Subcutaneous abdominal adipose tissue (tissue), 5 donors: ENCODE data around the gene HYOU1.

Source experiments
- H3K27ac ChIP-seq: one replicate; pipeline ENCODE4 v1.7.0; 2013; ENCODE audit warnings: low read depth, mild to moderate bottlenecking, inconsistent platforms, low read length, moderate library complexity
- H3K27me3 ChIP-seq, 5 donors: one replicate each; pipeline ENCODE4 v1.7.0; 2013; ENCODE audit warnings: low read length in 5 of 5, inconsistent platforms in 1 of 5; ENCODE audit not compliant: control insufficient read depth in 5 of 5, insufficient read depth in 4 of 5
- H3K36me3 ChIP-seq, 5 donors: one replicate each; pipeline ENCODE4 v1.7.0; 2013; ENCODE audit warnings: low read length in 5 of 5; ENCODE audit not compliant: control insufficient read depth in 5 of 5, insufficient read depth in 5 of 5
- H3K4me1 ChIP-seq, 5 donors: one replicate each; pipeline ENCODE4 v1.7.0; 2013; ENCODE audit warnings: low read length in 5 of 5, mild to moderate bottlenecking in 3 of 5, moderate library complexity in 1 of 5; ENCODE audit not compliant: control insufficient read depth in 5 of 5, insufficient read depth in 5 of 5
- H3K4me3 ChIP-seq, 5 donors: one replicate each; pipeline ENCODE4 v1.7.0; 2013; ENCODE audit warnings: low read length in 5 of 5, low read depth in 1 of 5
- H3K9ac ChIP-seq, 5 donors: one replicate each; pipeline ENCODE4 v1.7.0; 2013; ENCODE audit warnings: low read length in 5 of 5, mild to moderate bottlenecking in 4 of 5, moderate library complexity in 3 of 5
- H3K9me3 ChIP-seq, 5 donors: one replicate each; pipeline ENCODE4 v1.7.0; 2013; ENCODE audit warnings: low read length in 5 of 5; ENCODE audit not compliant: control insufficient read depth in 5 of 5
- donor health status: healthy.
- donor health status: healthy.
- donor health status: healthy.
- donor health status: healthy.
- donor health status: healthy.

HYOU1 gene

DNA sequence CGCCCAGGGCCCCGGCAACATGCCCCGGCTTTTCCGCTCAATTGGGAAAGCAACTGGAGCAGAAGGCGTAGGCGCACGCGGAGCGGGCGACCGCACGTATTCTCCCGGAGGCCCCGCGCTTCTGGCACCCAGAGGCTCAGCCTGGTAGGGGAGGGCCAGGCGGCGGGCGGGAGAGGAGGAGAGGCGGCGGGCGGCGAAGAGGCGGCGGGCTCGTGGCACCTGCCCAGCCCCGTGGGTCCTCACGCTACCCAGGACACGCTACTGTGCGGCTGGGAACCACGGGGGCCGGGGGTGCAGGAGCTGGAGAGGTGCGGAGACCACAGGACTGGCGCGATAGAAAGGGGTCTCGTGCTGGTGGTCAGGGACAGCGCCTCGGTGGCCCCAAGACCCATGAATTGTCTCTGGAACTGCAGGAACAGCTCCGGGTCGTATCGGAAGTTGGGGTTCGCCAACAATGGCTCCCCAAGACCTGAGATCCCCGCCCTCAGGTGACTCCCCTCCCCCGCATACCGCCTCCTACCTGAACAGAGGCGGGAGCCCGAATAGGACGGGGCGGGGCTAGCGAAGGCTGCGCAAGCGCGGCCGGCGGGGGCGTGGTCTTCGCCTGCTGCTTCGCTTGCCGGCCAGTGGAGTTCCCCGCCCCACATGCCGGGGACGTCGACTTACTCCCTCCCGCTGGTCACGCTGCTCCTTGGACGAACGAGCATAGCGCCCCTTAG, 26.5 kb downstream of the HYOU1 start, which contains the start of gene SLC37A4:
SLC37A4 (minus strand) TSS at position 549 of the 719 bp plus-strand sequence.
- Histone ChIP-seq H3K36me3 (peaks cover 0 to 17% (median 13%) of the 10 kb centered on the region in 5 donors), H3K4me1 (peaks cover 0 to 40% (median 27%) of the 10 kb centered on the region in 5 donors), H3K9me3 (no peaks in the 10 kb centered on the region), H3K27me3 (no peaks in the 10 kb centered on the region), H3K9ac (peak within 1 kb of the TSS in 4 of 5 donors; percentile 43 to 90 (median 77)), H3K27ac (peak within 1 kb of the TSS; percentile 62), H3K4me3 (peak within 1 kb of the TSS; percentile 71 to 90 (median 82))

DNA sequence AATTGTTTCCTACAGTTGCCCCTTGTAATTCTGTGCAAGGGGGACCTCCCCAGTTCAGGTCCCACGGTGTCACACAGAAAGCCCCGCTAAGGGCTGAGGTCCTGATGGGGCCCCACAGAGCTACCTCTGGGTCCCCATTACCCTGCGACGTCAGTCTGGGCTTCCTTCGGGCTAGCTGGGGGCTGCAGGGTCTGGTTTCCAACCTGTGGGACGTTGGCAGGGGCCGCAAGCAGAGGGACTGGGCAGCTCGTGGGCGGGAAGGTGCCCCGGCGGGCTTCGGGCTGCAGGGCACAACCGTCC, 27.0 kb downstream of the HYOU1 start:
- Histone ChIP-seq H3K36me3 (peaks cover 0 to 22% (median 18%) of the 10 kb centered on the region in 5 donors), H3K9ac (peak overlapping the region in 4 of 5 donors; percentile 43 to 90 (median 77)), H3K9me3 (no peaks in the 10 kb centered on the region), H3K27ac (peak overlapping the region; percentile 62), H3K4me3 (peak overlapping the region; percentile 58 to 90 (median 82)), H3K27me3 (no peaks in the 10 kb centered on the region), H3K4me1 (peaks cover 0 to 45% (median 32%) of the 10 kb centered on the region in 5 donors)

DNA sequence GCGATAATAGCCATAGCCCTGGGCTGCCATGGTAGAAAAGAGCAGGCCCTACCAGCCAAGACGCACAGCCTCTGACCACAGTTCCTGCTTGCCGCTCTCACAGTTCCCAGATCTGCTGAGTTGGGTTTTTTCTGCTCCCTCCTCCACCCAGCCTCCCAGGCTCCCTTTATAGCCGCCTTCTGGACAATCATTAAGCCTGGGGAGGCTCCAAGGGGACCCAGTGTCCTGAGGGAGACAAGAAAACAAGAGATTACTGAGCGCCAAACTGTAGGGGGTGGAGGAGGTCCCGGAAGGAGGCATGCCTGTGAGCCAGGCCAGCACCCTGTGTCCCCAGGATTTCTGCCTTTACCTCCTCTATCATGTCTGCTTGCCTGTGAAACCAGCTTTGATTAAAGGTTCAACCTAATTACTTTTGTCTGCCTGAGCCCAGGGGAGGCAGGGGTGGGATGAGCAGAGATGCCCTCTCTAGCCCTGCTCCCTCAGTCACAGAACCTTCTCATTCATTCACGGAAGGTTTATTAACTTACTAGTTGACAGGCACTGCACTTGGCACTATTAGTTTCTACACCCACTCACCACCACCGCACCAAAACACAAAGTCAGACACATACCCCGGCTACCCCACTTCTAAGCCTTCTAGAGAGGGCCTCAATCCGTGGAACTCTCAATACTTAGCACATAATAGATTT, 27.5 kb downstream of the HYOU1 start:
- Histone ChIP-seq H3K9ac (peak overlapping the region in 4 of 5 donors; percentile 43 to 90 (median 77)), H3K27me3 (no peaks in the 10 kb centered on the region), H3K36me3 (peaks cover 0 to 27% (median 23%) of the 10 kb centered on the region in 5 donors), H3K9me3 (no peaks in the 10 kb centered on the region), H3K4me3 (peak overlapping the region; percentile 58 to 90 (median 82)), H3K4me1 (peaks cover 0 to 50% (median 37%) of the 10 kb centered on the region in 5 donors), H3K27ac (peak overlapping the region; percentile 62)

DNA sequence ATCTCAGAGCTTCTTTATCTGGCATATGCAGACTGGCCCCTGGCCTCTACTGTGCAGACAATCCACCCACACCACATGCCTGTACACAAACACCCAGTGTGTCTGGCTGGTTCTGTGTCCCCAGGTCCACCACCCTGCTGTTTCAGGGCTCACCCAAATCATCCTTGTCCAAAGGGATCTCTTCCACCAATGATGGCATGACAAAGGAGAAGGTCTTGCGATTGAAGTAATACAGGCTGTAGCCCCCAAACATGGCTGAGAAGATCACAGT, 28.0 kb downstream of the HYOU1 start:
- Histone ChIP-seq H3K27me3 (no peaks in the 10 kb centered on the region), H3K36me3 (peaks cover under 1 to 32% (median 27%) of the 10 kb centered on the region in 5 donors), H3K9me3 (no peaks in the 10 kb centered on the region), H3K4me1 (peaks cover 0 to 53% (median 42%) of the 10 kb centered on the region in 5 donors), H3K4me3 (peak overlapping the region in 2 of 5 donors; percentile 2 to 90), H3K27ac (peak overlapping the region; percentile 62), H3K9ac (peak overlapping the region in 3 of 5 donors; percentile 41 to 90 (median 43))

DNA sequence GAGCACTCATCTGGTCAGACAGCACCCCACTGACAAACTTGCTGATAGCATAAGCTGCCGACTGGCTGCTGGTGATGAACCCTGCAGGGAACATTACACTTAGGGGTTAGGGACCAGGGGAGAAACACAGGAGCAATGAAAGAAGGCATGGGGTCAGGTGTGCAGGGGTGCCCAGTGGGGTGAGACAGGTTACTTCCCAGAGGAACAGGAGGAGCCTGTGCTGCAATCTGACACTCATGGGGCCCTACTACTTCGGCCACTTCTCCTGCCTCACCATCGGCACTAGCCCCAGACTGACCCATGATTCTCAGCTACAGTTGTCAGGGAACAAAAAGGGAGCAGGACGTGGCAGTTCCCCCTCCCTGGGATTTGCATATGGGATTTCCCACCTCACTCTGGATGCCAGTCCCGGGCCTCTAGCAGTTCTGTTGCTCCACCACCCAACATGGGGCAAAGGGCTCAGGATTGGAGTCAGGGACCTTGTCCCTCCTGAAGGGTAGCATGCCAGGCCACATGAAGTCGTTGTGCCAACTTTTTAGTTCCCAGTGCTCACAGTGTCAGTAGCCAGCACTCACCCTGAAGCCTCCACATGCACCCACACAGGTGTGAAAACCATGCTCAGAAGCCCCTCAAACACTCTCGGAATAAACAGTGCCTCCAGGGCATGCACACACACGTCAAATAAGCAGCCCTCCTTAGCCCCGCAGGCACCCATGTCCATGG, 28.5 kb downstream of the HYOU1 start:
- Histone ChIP-seq H3K4me1 (peaks cover 0 to 53% (median 42%) of the 10 kb centered on the region in 5 donors), H3K27ac (no peak overlapping the region), H3K9ac (no peak overlapping the region), H3K36me3 (peaks cover 4 to 37% (median 32%) of the 10 kb centered on the region in 5 donors), H3K27me3 (no peaks in the 10 kb centered on the region), H3K4me3 (no peak overlapping the region), H3K9me3 (no peaks in the 10 kb centered on the region)

- Histone ChIP-seq H3K9ac (peak overlapping the region in 1 of 5 donors; percentile 16), H3K4me3 (no peak overlapping the region), H3K9me3 (no peaks in the 10 kb centered on the region), H3K27me3 (no peaks in the 10 kb centered on the region), H3K36me3 (peaks cover 7 to 43% (median 37%) of the 10 kb centered on the region in 5 donors), H3K27ac (no peak overlapping the region), H3K4me1 (peaks cover 0 to 53% (median 43%) of the 10 kb centered on the region in 5 donors)
Observed at GRCh38 chr11:119027561-119028345, 29.3 kb downstream of the HYOU1 start.

GRCh38 chr11:119026970-119027369, 30.0 kb downstream of the HYOU1 start:
- no peaks in the 10 kb centered on the region for H3K27me3 ChIP-seq

DNA sequence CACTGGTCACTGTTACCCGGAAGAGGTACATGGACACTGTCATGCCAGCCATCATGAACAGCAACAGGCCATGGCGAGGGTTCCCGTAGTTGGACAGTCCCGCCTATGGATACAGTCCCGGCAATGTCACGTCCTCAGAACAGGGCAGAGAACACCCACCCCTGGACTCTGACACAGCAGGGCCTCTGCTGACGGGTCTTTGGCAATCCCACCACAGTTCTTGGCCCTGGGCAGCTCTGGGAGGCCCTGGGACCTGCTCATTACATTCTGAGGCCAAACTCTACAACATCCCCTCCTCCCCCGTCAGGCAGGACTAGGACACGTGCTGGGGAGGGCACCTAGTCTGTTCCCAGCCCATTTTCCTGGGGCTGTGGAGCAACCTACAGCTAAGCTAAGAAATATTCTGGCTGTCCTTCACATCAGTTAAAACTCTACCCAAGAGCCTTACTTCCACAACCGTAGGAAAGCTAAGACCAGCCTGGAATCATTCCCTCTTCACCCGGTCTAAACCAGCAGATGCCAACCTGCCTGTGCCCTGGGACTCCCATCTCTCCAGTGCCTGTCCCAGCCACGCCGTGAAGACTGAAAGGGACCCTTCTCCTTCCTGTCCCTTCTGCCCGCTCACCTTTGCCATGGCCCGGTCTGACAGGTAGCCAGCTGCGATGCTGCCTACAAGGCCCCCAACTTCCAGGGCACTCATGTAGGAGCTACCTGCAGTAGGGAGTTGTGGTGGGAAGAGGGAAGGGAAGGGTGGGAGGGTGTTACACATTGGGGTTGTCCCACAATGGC, 30.8 kb downstream of the HYOU1 start:
- peaks cover 12 to 58% (median 48%) of the 10 kb centered on the region in 5 donors for H3K36me3 ChIP-seq
- no peaks in the 10 kb centered on the region for H3K27me3 ChIP-seq
- no peak overlapping the region for H3K4me3 ChIP-seq
- H3K4me1 ChIP-seq = peaks cover 0 to 54% (median 47%) of the 10 kb centered on the region in 5 donors
- H3K9me3 ChIP-seq = no peaks in the 10 kb centered on the region
- H3K27ac ChIP-seq = peak overlapping the region; percentile 15
- H3K9ac ChIP-seq = no peak overlapping the region

More at GRCh38 chr11:119026970-119027369, 30.0 kb downstream of the HYOU1 start:
- no peaks in the 10 kb centered on the region for H3K9me3 ChIP-seq
- peaks cover 7 to 50% (median 44%) of the 10 kb centered on the region in 5 donors for H3K36me3 ChIP-seq
- no peak overlapping the region for H3K4me3 ChIP-seq
- H3K4me1 ChIP-seq = peaks cover 0 to 53% (median 43%) of the 10 kb centered on the region in 5 donors
- H3K27ac ChIP-seq = no peak overlapping the region
- H3K9ac ChIP-seq = no peak overlapping the region

GRCh38 chr11:119025541-119025940, 31.5 kb downstream of the HYOU1 start:
- Histone ChIP-seq H3K4me1 (peaks cover 0 to 52% (median 46%) of the 10 kb centered on the region in 5 donors), H3K4me3 (no peak overlapping the region), H3K9me3 (no peaks in the 10 kb centered on the region), H3K36me3 (peaks cover 12 to 61% (median 48%) of the 10 kb centered on the region in 5 donors), H3K27me3 (no peaks in the 10 kb centered on the region), H3K27ac (peak overlapping the region; percentile 15), H3K9ac (peak overlapping the region in 3 of 5 donors; percentile 2 to 51 (median 26))
